HepG2 (cell line): ENCODE measurements around the gene RAC2. TPM values are rescaled to one million over a fixed set of nuclear protein-coding genes. Genes with fewer than 3 reads are reported as not detected.
A peak's percentile ranks its signal among the peaks of the same experiment; 100 is the strongest.

Source experiments
- ATAC-seq: fragments of 200-7000 bp; cut with Tn5 transposase; 3 replicates; pipeline ENCODE4 v1.9.1; 2020; ENCODE audit warnings: mild to moderate bottlenecking, moderate library complexity
- BruUV-seq: library from RNA; stranded (reverse); fragments of 400-500 nt; replicated peaks from 2 replicates; lab custom pipeline; 2021; lab: Mats Ljungman, UMichigan
- CTCF ChIA-PET: fragments of 300-600 bp; formaldehyde crosslinking; extraction: SDS; loops from one replicate; lab custom pipeline; 2021; ENCODE audit warnings: low total read pairs, inconsistent platforms, low intra/inter-chr PET ratio; lab: Yijun Ruan, JAX
- POLR2A ChIA-PET: fragments of 350-600 bp; sonication (Branson Sonifier 250); formaldehyde crosslinking; loops from one replicate; lab custom pipeline; 2020; ENCODE audit warnings: antibody characterized with exemption, inconsistent platforms; lab: Yijun Ruan, JAX
- DNase-seq: peaks from one replicate; pipeline ENCODE4 v3.0.0-alpha.2; 2015; ENCODE audit warnings: low spot score
- FAIRE-seq: peaks from 3 replicates; lab custom pipeline; 2011; peaks lifted over from hg19 to GRCh38; lab: Jason Lieb, UNC
- H2AFZ ChIP-seq: one replicate; pipeline ENCODE4 v1.6.1; 2011; ENCODE audit warnings: low read length, inconsistent platforms
- H3K27ac ChIP-seq: fragments of 300-600 bp; 3 replicates; pipeline ENCODE4 v1.8.0; 2011; ENCODE audit warnings: mixed run types, mild to moderate bottlenecking, mixed read lengths, low read length, inconsistent platforms; ENCODE audit not compliant: insufficient read depth; ENCODE audit errors: extremely low read length
- H3K27me3 ChIP-seq, 2 experiments: fragments of 200-600 bp in 1 of 2; 2 replicates in 1 of 2; 3 replicates in 1 of 2; pipeline versions ENCODE4 v1.6.0 to v1.8.0; 2011; ENCODE audit warnings: low read length in 2 of 2, mild to moderate bottlenecking in 2 of 2, moderate library complexity in 2 of 2, inconsistent platforms in 1 of 2; ENCODE audit not compliant: insufficient read depth in 2 of 2, control insufficient read depth in 1 of 2
- H3K36me3 ChIP-seq, 2 experiments: fragments of 200-600 bp in 1 of 2; replicated peaks in 1 of 2; 2 replicates in 1 of 2; 3 replicates in 1 of 2; pipeline versions ENCODE4 v1.5.1 to v1.8.0; 2011; ENCODE audit warnings: low read length in 2 of 2, inconsistent platforms in 1 of 2; ENCODE audit not compliant: insufficient read depth in 2 of 2, control insufficient read depth in 1 of 2
- H3K4me1 ChIP-seq: 2 replicates; pipeline ENCODE4 v1.5.1; 2012; ENCODE audit warnings: low read length, inconsistent platforms; ENCODE audit not compliant: insufficient read depth
- H3K4me2 ChIP-seq: 2 replicates; pipeline ENCODE4 v1.6.0; 2011; ENCODE audit warnings: low read depth, low read length, inconsistent platforms
- H3K4me3 ChIP-seq, 3 experiments: fragments of 200-600 bp in 1 of 3; sonication (generic), shearing (Covaris generic) in 1 of 3; replicated peaks in 1 of 3; 2 replicates each; pipeline ENCODE4 v1.5.1; 2011 to 2016; ENCODE audit warnings: low read length in 3 of 3, inconsistent platforms in 2 of 3, low read depth in 2 of 3, mild to moderate bottlenecking in 2 of 3, control low read depth in 1 of 3, mixed read lengths in 1 of 3; ENCODE audit not compliant: insufficient read depth in 1 of 3
- H3K79me2 ChIP-seq: one replicate; pipeline ENCODE4 v1.6.1; 2011; ENCODE audit warnings: low read length, inconsistent platforms; ENCODE audit not compliant: insufficient read depth
- H3K9ac ChIP-seq: 2 replicates; pipeline ENCODE4 v1.6.0; 2011; ENCODE audit warnings: mild to moderate bottlenecking, low read depth, low read length, inconsistent platforms; ENCODE audit not compliant: insufficient read depth
- H3K9me3 ChIP-seq: 2 replicates; pipeline ENCODE4 v1.5.1; 2012; ENCODE audit warnings: mild to moderate bottlenecking, low read length
- H4K20me1 ChIP-seq: 2 replicates; pipeline ENCODE4 v1.6.0; 2011; ENCODE audit warnings: inconsistent platforms, mild to moderate bottlenecking, low read length, moderate library complexity; ENCODE audit not compliant: insufficient read depth
- ATF7 ChIP-seq, 2 experiments: fragments of 450-650 bp in 1 of 2; sonication (generic) in 1 of 2; formaldehyde crosslinking in 1 of 2; IDR thresholded peaks; 2 replicates each; pipeline versions ENCODE4 v1.4.0 to v1.6.1; 2016 to 2020; ENCODE audit warnings: antibody characterized with exemption in 1 of 2, mild to moderate bottlenecking in 1 of 2, missing genetic modification reagents in 1 of 2
- GLI4 ChIP-seq: sonication (generic); formaldehyde crosslinking; IDR thresholded peaks from 2 replicates; pipeline ENCODE4 v1.5.1; 2020; ENCODE audit warnings: missing genetic modification reagents, mild to moderate bottlenecking, moderate library complexity, borderline replicate concordance
- JUN ChIP-seq: sonication (generic); formaldehyde crosslinking; IDR thresholded peaks from 2 replicates; pipeline ENCODE4 v1.4.0; 2020; ENCODE audit warnings: mild to moderate bottlenecking, missing genetic modification reagents
- KLF11 ChIP-seq: IDR thresholded peaks from 2 replicates; pipeline ENCODE4 v1.6.1; 2016; ENCODE audit warnings: missing compliant biosample characterization
- MTF2 ChIP-seq: sonication (generic); formaldehyde crosslinking; IDR thresholded peaks from 2 replicates; pipeline ENCODE4 v1.5.0; 2020; ENCODE audit warnings: missing genetic modification reagents, borderline replicate concordance
- PHF5A ChIP-seq: IDR thresholded peaks from one replicate; pipeline ENCODE4 v1.6.1; 2018; ENCODE audit warnings: low read depth, missing genetic modification reagents; ENCODE audit not compliant: unreplicated experiment
- PITX1 ChIP-seq: sonication (generic); formaldehyde crosslinking; IDR thresholded peaks from 2 replicates; pipeline ENCODE4 v1.5.1; 2020; ENCODE audit warnings: mild to moderate bottlenecking, missing genetic modification reagents
- TARDBP ChIP-seq: sonication (generic); formaldehyde crosslinking; IDR thresholded peaks from 2 replicates; pipeline ENCODE4 v1.8.0; 2022; ENCODE audit warnings: mild to moderate bottlenecking, missing genetic modification reagents
- ZFP91 ChIP-seq: sonication (generic); formaldehyde crosslinking; IDR thresholded peaks from 2 replicates; pipeline ENCODE4 v1.9.0; 2022; ENCODE audit warnings: missing genetic modification reagents, mild to moderate bottlenecking, borderline replicate concordance
- ZNF10 ChIP-seq: sonication (generic); formaldehyde crosslinking; IDR thresholded peaks from 2 replicates; pipeline ENCODE4 v1.4.0; 2020; ENCODE audit warnings: mild to moderate bottlenecking, low read depth, missing genetic modification reagents, borderline replicate concordance
- ZNF501 ChIP-seq: sonication (generic); formaldehyde crosslinking; IDR thresholded peaks from 2 replicates; pipeline ENCODE4 v1.5.1; 2020; ENCODE audit warnings: mild to moderate bottlenecking, moderate library complexity, missing genetic modification reagents
- ZNF75D ChIP-seq: sonication (generic); formaldehyde crosslinking; IDR thresholded peaks from 2 replicates; pipeline ENCODE4 v1.8.1; 2023; ENCODE audit warnings: missing genetic modification reagents, mild to moderate bottlenecking, borderline replicate concordance
- ZNF781 ChIP-seq: sonication (generic); formaldehyde crosslinking; IDR thresholded peaks from 2 replicates; pipeline ENCODE4 v1.5.1; 2020; ENCODE audit warnings: borderline replicate concordance, mild to moderate bottlenecking, missing genetic modification reagents; ENCODE audit errors: not compliant biosample characterization
- WGBS: methylation state at CpG from one replicate; pipeline ENCODE4 v1.1.6; 2017; ENCODE audit warnings: low lambda C conversion rate; 5-methylcytosine and 5-hydroxymethylcytosine counted together
- in situ Hi-C: cut with HindIII; loops from 2 replicates; pipeline ENCODE4 v1.10.0; 2017; ENCODE audit warnings: low pct_unique_long_range_greater_than_20kb; ENCODE audit not compliant: extremely low pct_ligation_motif_present
- intact Hi-C: fragments of 100-400 bp; cut with micrococcal nuclease; formaldehyde crosslinking; loops from one replicate; pipeline ENCODE4 v1.10.0; 2022; ENCODE audit not compliant: unreplicated experiment
- polyA plus RNA-seq, 8 experiments: library from polyadenylated mRNA; depleted of rRNA in 3 of 8; stranded (reverse) in 7 of 8; unstranded in 1 of 8; fragments of >200 nt; fragmentation: Illumina TruSeq in 4 of 8; extraction: Trizol in 4 of 8; gene quantifications; 2 replicates each; pipeline versions ENCODE4 v1.2.1 to v1.2.3, GENCODE V29; 2011 to 2016; ENCODE audit warnings: low read depth in 4 of 8, missing spikeins in 1 of 8, mixed read lengths in 1 of 8; ENCODE audit not compliant: insufficient read depth in 1 of 8
- total RNA-seq, 5 experiments: library from RNA; depleted of rRNA; stranded (reverse); fragments of >200 nt; fragmentation: Illumina TruSeq; extraction: Trizol; gene quantifications; 2 replicates each; pipeline ENCODE4 v1.2.3, GENCODE V29; 2016; ENCODE audit warnings: low read depth in 1 of 5
- TF ChIP-seq, protein P1 (sequence below): sonication (generic); formaldehyde crosslinking; IDR thresholded peaks from 2 replicates; pipeline ENCODE4 v1.4.0; 2020; ENCODE audit warnings: missing genetic modification reagents, borderline replicate concordance

The RAC2 gene
- total and polyA plus RNA-seq, 2 of the 13 experiments (the other 11 are each of a cell fraction or from before 2014, with no cell fraction given) = 0.73 TPM; not detected in 1

DNA sequence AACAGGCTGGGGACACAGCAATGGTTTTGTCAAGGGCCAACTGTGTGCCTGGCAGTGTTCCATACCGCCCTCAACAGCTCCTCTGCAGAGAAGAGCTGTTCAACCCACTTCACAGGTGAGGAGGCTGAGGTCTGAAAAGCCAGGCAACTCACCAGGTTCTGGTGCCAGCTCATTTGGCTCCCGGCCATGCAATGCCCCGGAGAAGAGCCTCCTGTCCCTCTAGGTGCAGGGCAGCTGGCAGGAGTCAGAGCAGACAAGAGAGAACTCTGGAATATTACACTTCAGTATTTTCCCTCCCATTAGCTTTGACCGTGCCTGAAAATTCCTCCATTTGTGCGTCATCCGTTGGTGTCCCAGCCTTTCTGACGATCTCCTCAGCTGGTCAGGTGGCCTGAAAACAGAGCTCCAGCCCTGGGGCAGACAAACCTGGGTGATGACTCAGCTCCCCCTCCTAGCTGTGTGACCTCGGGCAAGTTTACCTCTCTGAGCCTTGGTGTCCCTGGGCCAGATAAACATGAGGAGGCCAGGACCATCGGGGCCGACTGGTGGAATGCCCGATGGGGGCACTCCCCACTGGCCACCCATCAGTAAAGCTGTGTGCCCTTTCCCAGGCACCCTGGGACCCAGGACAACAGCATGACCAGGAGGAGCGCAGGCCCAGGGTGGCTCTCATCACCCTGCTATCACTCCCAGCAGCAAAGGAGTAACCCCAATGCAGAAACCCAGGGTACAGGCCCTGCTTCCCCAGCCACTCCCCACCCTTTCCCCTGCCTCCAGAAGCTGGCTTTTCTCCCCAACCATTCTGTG, 46.4 kb downstream of the RAC2 start (continued):
- TF ChIP-seq GLI4 (CRISPR knock-in tag) (no peak), ZNF781 (no peak), ZNF75D (CRISPR knock-in tag) (no peak), ATF7 (IDR thresholded peaks at IDR 0.05) (no peak), ATF7 (CRISPR knock-in tag; IDR thresholded peaks at IDR 0.05) (no peak), ZNF10 (CRISPR knock-in tag) (no peak), PITX1 (CRISPR knock-in tag) (no peak)

DNA sequence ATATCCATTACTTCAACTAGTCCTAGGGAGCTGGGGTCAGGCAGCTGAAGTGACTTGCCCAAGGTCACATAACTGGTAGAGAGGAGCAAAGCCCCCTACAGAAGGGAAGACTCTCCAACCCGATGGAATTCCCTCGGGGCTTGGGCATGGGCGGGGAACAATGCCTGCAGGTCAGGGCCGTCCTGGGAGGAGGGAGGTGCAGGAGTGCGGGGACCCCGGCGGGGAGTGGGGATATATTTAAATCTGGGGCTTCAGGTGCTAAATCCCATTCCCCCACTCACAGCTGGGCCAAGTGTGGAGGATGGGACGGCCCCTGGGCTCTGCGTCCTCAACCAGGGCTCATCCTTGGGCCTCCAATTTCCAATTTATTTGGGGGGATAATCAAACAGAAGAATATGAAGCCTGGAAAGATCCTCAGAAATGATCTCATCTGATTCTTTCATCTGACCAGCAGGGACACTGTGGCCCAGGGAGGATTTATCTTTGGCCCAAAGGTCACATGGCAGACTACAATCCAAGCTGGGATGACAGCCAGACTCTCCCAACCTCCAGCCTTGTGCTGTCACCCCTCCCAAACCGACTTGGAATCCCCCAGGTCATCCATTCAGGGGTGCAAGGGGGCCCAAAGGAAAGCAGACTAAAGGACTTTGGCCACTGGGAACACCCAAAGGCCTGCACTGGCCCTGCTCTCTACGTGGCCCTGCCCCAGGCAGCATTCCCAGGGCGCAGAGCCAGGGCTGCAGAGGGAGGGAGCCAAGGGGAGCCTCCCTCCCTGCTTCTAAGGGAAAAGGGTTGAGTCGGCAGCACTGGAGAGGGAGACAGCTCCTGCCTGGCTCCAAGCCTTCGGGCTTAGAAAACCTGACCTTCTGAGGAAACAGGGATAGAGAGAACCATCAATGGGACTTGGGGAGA, 47.3 kb downstream of the RAC2 start:
- Histone ChIP-seq H3K27me3 (no peaks in the 10 kb centered on the region), H2AFZ (no peak overlapping the region), H3K9me3 (no peaks in the 10 kb centered on the region), H3K4me1 (peaks cover 74% of the 10 kb centered on the region), H3K36me3 (no peaks in the 10 kb centered on the region), H4K20me1 (peaks cover 3% of the 10 kb centered on the region; the same call in 1 of the 2 replicates), H3K27ac (peak overlapping the region; percentile 90), H3K4me3 (peak overlapping the region in 1 of 3 experiments; percentile 80; a peak in 2 of 6 replicates), H3K79me2 (no peaks in the 10 kb centered on the region), H3K4me2 (peak overlapping the region; percentile 73), H3K9ac (peak overlapping the region; percentile 94)
- in situ Hi-C loops = loop anchor here (5.0 kb wide), 1 partner anchor 34 kb away; no protein-coding TSS in a partner anchor
- FAIRE-seq (peak; percentile 92), DNase-seq (peak; percentile 83), ATAC-seq (peak; percentile 51)
- POLR2A ChIA-PET = interaction anchor here (0.9 to 3.4 kb wide), 6 partner anchors 9 to 164 kb away, joined by 3 to 22 read pairs (median 6); partner anchors contain the start of gene C1QTNF6
- 2% methylated on average over 12 of the region's 14 CpGs for WGBS
- intact Hi-C loops = loop anchor here (1.0 to 5.0 kb wide), 3 partner anchors 18 to 164 kb away; no protein-coding TSS in a partner anchor
- BruUV-seq = no TSS peak
- CTCF ChIA-PET = interaction anchor here (1.1 to 5.1 kb wide), 3 partner anchors 30 to 64 kb away, joined by 3 to 57 read pairs (median 6); no protein-coding TSS in a partner anchor
- TF ChIP-seq TARDBP = peak; percentile 76
- 0 out of 2 replicates have a peak, but pooled peaks have one; percentile 22 for TF ChIP-seq MTF2
- TF ChIP-seq ZNF501 (CRISPR knock-in tag) = peak; percentile 59; the same call in 1 of the 2 replicates
- no peak for TF ChIP-seq KLF11 (CRISPR knock-in tag)
- no peak for TF ChIP-seq PHF5A (CRISPR knock-in tag)
- peak; percentile 13; the same call in 1 of the 2 replicates for TF ChIP-seq ZFP91 (CRISPR knock-in tag)
- TF ChIP-seq JUN (CRISPR knock-in tag) = peak; percentile 61; the same call in 1 of the 2 replicates
- TF ChIP-seq, protein P1, sequence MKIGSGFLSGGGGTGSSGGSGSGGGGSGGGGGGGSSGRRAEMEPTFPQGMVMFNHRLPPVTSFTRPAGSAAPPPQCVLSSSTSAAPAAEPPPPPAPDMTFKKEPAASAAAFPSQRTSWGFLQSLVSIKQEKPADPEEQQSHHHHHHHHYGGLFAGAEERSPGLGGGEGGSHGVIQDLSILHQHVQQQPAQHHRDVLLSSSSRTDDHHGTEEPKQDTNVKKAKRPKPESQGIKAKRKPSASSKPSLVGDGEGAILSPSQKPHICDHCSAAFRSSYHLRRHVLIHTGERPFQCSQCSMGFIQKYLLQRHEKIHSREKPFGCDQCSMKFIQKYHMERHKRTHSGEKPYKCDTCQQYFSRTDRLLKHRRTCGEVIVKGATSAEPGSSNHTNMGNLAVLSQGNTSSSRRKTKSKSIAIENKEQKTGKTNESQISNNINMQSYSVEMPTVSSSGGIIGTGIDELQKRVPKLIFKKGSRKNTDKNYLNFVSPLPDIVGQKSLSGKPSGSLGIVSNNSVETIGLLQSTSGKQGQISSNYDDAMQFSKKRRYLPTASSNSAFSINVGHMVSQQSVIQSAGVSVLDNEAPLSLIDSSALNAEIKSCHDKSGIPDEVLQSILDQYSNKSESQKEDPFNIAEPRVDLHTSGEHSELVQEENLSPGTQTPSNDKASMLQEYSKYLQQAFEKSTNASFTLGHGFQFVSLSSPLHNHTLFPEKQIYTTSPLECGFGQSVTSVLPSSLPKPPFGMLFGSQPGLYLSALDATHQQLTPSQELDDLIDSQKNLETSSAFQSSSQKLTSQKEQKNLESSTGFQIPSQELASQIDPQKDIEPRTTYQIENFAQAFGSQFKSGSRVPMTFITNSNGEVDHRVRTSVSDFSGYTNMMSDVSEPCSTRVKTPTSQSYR (CRISPR knock-in tag) = no peak
